MM.1S (cell line): ENCODE results near the gene TARS3.

ENCODE experiments used
- DNase-seq: peaks from one replicate; pipeline ENCODE4 v3.0.0-alpha.2; 2015
- H2AFZ ChIP-seq: fragments of 300-600 bp; sonication (generic); 2 replicates; pipeline ENCODE4 v1.6.0; 2016; ENCODE audit warnings: antibody characterized with exemption, low read length
- H3F3A ChIP-seq: fragments of 300-600 bp; sonication (generic); 2 replicates; pipeline ENCODE4 v1.6.1; 2016; ENCODE audit warnings: mild to moderate bottlenecking, antibody characterized with exemption, low read length, moderate library complexity, mixed read lengths; ENCODE audit not compliant: insufficient read depth
- H3K27ac ChIP-seq: fragments of 300-600 bp; sonication (generic); 2 replicates; pipeline ENCODE4 v1.5.1; 2016; ENCODE audit warnings: mild to moderate bottlenecking, low read length
- H3K27me3 ChIP-seq: fragments of 300-600 bp; sonication (generic); replicated peaks from 2 replicates; pipeline ENCODE4 v1.6.0; 2016; ENCODE audit warnings: low read length; ENCODE audit not compliant: insufficient read depth
- H3K36me3 ChIP-seq: fragments of 300-600 bp; sonication (generic); replicated peaks from 2 replicates; pipeline ENCODE4 v1.6.1; 2016; ENCODE audit warnings: mild to moderate bottlenecking, low read length, mixed read lengths; ENCODE audit not compliant: insufficient read depth
- H3K4me1 ChIP-seq: fragments of 300-600 bp; sonication (generic); 2 replicates; pipeline ENCODE4 v1.6.1; 2016; ENCODE audit warnings: low read length, mixed read lengths
- H3K4me2 ChIP-seq: fragments of 300-600 bp; sonication (generic); 2 replicates; pipeline ENCODE4 v1.6.0; 2016; ENCODE audit warnings: low read depth, low read length
- H3K4me3 ChIP-seq: fragments of 300-600 bp; sonication (generic); 2 replicates; pipeline ENCODE4 v1.5.1; 2016; ENCODE audit warnings: low read length, mixed read lengths
- H3K79me2 ChIP-seq: fragments of 300-600 bp; sonication (generic); 2 replicates; pipeline ENCODE4 v1.6.1; 2016; ENCODE audit warnings: mixed run types, low read length, mixed read lengths
- H3K9ac ChIP-seq: fragments of 300-600 bp; sonication (generic); 2 replicates; pipeline ENCODE4 v1.6.1; 2016; ENCODE audit warnings: low read length, mixed read lengths
- H3K9me2 ChIP-seq: fragments of 300-600 bp; sonication (generic); replicated peaks from 2 replicates; pipeline ENCODE4 v1.6.1; 2016; ENCODE audit warnings: mild to moderate bottlenecking, low read length, mixed read lengths; ENCODE audit not compliant: insufficient read depth
- H3K9me3 ChIP-seq: fragments of 300-600 bp; sonication (generic); replicated peaks from 2 replicates; pipeline ENCODE4 v1.6.1; 2016; ENCODE audit warnings: mild to moderate bottlenecking, low read length, mixed read lengths; ENCODE audit not compliant: insufficient read depth
- H4K20me1 ChIP-seq: fragments of 300-600 bp; sonication (generic); 2 replicates; pipeline ENCODE4 v1.6.1; 2016; ENCODE audit warnings: mild to moderate bottlenecking, low read length, moderate library complexity, mixed read lengths; ENCODE audit not compliant: insufficient read depth
- CTCF ChIP-seq: fragments of 300-600 bp; sonication (generic); IDR thresholded peaks from 2 replicates; pipeline ENCODE4 v1.5.1; 2016; ENCODE audit warnings: antibody characterized with exemption, low read length, mixed read lengths
- EZH2 ChIP-seq: fragments of 300-600 bp; sonication (generic); optimal IDR thresholded peaks from 2 replicates; pipeline ENCODE3; 2017; ENCODE audit warnings: low read depth, mild to moderate bottlenecking, antibody characterized with exemption, low read length, mixed read lengths
- EZH2phosphoT487 ChIP-seq: fragments of 300-600 bp; sonication (generic); IDR thresholded peaks from 2 replicates; pipeline ENCODE4 v1.6.1; 2018; ENCODE audit warnings: antibody characterized with exemption, low read length

The TARS3 gene

GRCh38 chr15:101679806-101680205 is 44.5 kb downstream of the TARS3 start:
- Histone ChIP-seq H3K9me2 (no peaks in the 10 kb centered on the region), H3K79me2 (no peaks in the 10 kb centered on the region), H3K4me3 (no peak overlapping the region), H3K27me3 (no peaks in the 10 kb centered on the region), H3K27ac (no peak overlapping the region), H3K36me3 (no peaks in the 10 kb centered on the region), H3K4me2 (no peak overlapping the region), H3K9ac (no peak overlapping the region), H2AFZ (no peak overlapping the region), H4K20me1 (no peaks in the 10 kb centered on the region), H3K4me1 (no peaks in the 10 kb centered on the region), H3F3A (no peaks in the 10 kb centered on the region), H3K9me3 (no peaks in the 10 kb centered on the region)
- DNase-seq = no peak
- TF ChIP-seq EZH2phosphoT487 = no peak
- no peak for TF ChIP-seq EZH2
- no peak for TF ChIP-seq CTCF

GRCh38 chr15:101676921-101677329 is 47.3 kb downstream of the TARS3 start:
- Histone ChIP-seq H3K79me2 (no peaks in the 10 kb centered on the region), H3F3A (no peaks in the 10 kb centered on the region), H3K27me3 (no peaks in the 10 kb centered on the region), H2AFZ (no peak overlapping the region), H3K9me3 (no peaks in the 10 kb centered on the region), H3K9ac (no peak overlapping the region), H4K20me1 (no peaks in the 10 kb centered on the region), H3K4me1 (peaks cover 5% of the 10 kb centered on the region), H3K36me3 (no peaks in the 10 kb centered on the region), H3K4me2 (no peak overlapping the region), H3K9me2 (no peaks in the 10 kb centered on the region), H3K4me3 (no peak overlapping the region), H3K27ac (no peak overlapping the region)
- no peak for TF ChIP-seq EZH2phosphoT487
- no peak for TF ChIP-seq CTCF
- no peak for TF ChIP-seq EZH2
- DNase-seq = no peak

DNA sequence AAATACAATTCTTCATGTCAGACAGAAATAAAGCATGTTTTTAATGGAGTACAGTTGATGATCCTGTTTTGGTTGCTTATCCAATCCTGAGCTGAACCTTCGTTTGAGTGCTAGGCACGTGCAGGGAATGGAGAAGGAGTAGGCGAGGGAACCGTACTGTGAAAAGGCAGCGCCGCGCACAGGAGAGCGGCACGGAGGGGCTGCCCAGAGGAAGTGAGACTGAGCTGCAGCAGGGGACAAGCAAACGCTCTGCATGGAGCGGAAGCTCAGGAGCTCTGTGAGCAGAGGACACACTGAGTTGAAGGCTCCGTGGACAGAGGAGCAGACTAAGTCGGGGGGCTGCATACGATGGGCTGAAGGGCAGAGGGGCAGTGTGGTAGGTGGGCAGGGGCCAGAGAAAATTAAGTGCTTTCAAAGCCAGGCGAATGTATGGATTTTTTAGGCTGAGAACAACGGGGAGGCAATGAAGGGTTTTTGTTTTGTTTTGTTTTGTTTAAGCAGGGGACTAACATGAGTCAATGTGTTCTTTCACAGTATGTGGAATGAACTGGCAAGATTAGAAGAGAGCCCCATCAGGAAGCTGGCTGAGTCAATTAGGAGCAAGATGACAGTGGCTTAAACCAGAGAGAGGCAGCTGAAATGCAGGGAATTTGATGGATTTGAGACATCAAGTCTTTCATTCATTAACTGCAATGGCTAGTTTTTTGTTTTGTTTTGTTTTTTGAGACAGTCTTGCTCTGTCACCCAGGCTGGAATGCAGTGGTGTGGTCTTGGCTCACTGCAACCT is 48.3 kb downstream of the TARS3 start:
- H2AFZ ChIP-seq = no peak overlapping the region
- H3K4me1 ChIP-seq = peaks cover 5% of the 10 kb centered on the region
- no peaks in the 10 kb centered on the region for H3K36me3 ChIP-seq
- DNase-seq = no peak
- H3K4me3 ChIP-seq = no peak overlapping the region
- H3K27ac ChIP-seq = no peak overlapping the region
- no peak for TF ChIP-seq CTCF
- TF ChIP-seq EZH2 = no peak
- TF ChIP-seq EZH2phosphoT487 = no peak
- no peak overlapping the region for H3K9ac ChIP-seq
- no peaks in the 10 kb centered on the region for H4K20me1 ChIP-seq
- no peaks in the 10 kb centered on the region for H3K79me2 ChIP-seq
- no peaks in the 10 kb centered on the region for H3F3A ChIP-seq
- no peaks in the 10 kb centered on the region for H3K9me3 ChIP-seq
- no peak overlapping the region for H3K4me2 ChIP-seq
- no peaks in the 10 kb centered on the region for H3K27me3 ChIP-seq
- no peaks in the 10 kb centered on the region for H3K9me2 ChIP-seq
